HG03066 (cell line): Measurements from ENCODE around the gene PHYHD1.

Source experiments
- ATAC-seq: cut with Tn5 transposase; IDR thresholded peaks from one replicate; pipeline ENCODE4 v1.9.1; 2021; ENCODE audit warnings: low read depth; ENCODE audit not compliant: unreplicated experiment

The PHYHD1 gene

DNA sequence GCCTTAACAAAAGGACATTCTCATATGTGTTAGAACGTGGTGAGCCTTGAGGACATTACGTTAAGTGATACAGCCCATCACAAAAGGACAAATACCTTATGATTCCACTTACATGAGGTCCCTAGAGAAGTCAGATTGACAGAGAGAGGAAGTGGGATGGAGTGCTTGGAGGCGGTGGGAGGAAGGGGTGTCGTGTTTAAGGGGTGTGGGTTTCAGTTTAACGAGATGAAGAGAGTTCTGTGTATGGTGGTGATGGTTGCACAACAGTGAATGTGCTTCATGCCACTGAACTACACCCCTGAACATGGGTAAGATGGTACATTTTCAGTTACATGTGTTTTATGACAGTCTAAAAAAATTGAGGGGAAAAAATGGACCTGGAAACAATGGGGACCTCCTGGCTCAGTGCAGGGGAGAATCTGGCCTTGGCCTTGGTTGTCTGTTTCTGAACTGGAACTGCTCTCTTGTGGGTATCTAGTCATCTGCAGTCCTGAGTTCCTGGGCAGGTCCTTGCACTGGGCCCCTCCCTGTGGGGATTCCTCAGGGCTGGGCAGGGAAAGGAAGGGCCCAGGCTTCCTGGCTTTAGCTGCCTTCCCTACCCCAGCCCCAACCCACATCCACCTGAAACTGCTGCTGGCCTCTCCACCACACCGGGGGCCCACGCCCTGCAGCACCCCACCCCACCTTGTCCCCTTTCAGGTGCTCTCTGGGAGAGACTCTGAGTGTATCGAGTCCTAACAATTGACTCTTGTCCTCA, 21.0 kb upstream of the PHYHD1 start:
- ATAC-seq, result no peak

- ATAC-seq, result no peak
These were observed 19.4 kb upstream of the PHYHD1 start for GRCh38 chr9:128901379-128901778.

DNA sequence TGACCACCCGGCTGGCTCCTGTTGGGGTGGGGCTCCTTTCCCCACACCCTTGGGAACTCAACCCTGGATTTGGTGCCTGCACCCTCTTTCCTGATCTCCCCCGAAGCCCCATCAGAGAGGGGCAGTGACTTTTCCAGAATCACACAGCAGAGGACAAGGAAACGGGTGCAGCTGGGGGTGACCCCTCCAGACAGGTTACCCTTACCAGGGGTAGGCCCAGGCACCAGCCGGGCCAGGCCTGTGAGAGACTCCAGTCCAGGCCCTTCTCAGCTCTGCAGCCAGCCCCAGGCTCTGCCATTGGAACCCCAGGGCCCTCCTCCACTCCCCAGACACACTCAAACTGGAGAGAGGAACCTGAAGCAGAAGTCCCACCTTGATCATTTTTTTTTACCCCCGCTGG, 19.0 kb upstream of the PHYHD1 start:
- ATAC-seq, result no peak

DNA sequence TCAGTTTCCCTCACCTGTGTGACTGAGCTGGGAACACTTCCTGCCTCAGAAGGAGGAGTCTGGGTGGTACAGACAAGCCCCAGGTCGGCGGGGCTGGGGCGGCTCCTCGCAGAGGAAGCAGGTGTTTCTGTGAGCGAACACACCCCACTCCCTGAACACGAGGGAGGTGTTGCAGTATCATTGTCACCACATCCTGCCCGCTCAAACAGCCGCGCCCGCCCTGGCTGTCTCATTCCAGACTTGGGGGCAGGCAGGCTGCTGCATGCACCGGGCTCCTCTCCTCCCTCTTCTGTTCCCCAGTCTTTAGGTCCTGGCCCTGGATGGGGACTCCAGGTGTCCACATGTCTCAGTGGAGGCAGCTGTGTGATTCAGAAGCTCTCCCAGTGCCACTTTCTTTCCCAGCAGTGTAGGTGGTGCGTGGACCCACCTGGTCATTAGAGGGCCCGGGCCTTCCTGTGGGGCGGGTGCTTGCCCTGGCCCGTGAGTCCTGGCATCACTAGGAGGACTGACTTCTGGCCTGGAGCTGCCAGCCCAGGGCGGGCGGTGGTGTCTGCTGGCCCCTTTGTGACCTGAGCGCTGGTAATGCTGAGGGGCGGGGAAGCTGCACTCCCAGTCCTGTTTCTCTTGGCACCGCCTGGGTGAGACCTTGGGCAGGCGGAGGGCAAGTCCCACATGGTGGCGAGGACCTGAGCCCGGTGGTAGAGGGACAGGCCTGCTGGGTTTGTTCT, 18.3 kb upstream of the PHYHD1 start:
- ATAC-seq, result peak; percentile 82

DNA sequence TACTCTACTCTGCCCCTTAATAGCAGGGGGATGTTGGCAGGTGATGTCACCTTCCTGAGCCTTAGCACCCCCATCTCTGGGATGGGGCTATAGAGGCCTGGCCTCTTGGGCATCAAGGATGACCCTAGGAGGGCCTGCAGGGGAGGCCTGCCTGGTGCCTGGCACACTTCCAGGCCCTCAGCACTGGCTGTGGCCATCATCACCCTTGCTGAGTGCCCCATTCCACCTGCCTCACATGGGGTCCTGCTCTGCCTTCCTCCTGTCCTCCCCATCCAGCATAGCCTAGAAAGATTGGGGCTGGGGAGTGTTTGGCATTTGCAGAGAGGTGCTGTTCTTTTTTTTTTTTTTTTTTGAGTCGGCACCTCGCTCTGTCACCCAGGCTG, 17.7 kb upstream of the PHYHD1 start:
- no peak for ATAC-seq

GRCh38 chr9:128903871-128904620, 16.7 kb upstream of the PHYHD1 start:
- no peak for ATAC-seq

- ATAC-seq, result no peak
These were observed 14.8 kb upstream of the PHYHD1 start for GRCh38 chr9:128905964-128906363.

- no peak for ATAC-seq
These were observed 14.0 kb upstream of the PHYHD1 start for GRCh38 chr9:128906741-128907140.

- no peak for ATAC-seq
These were observed 12.4 kb upstream of the PHYHD1 start for GRCh38 chr9:128908372-128908771.

DNA sequence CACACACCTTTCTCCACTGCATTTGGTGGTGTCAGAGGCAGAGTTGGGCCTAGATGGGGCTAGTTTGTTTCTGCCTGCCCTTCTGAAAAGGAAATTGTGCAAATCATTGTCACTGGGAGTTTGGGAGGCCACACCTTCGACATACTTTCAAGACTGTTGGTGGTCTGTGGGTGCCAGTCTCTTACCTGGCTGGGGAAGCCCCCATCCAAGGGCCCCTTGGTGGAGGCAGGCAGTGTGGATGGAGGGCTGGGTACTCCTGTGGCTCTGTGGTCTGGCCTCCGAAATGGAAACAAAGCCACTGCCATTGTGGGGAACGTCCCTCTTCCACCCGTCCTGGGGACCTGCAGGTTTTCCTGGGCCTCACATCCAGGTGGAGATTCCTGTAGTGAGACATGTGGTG, 10.9 kb upstream of the PHYHD1 start:
- no peak for ATAC-seq

- ATAC-seq, result no peak
These were observed 9.9 kb upstream of the PHYHD1 start for GRCh38 chr9:128910906-128911305.

GRCh38 chr9:128911529-128912035, 9.2 kb upstream of the PHYHD1 start:
- ATAC-seq, result no peak

- no peak for ATAC-seq
These were observed 8.4 kb upstream of the PHYHD1 start for GRCh38 chr9:128912270-128912853.

DNA sequence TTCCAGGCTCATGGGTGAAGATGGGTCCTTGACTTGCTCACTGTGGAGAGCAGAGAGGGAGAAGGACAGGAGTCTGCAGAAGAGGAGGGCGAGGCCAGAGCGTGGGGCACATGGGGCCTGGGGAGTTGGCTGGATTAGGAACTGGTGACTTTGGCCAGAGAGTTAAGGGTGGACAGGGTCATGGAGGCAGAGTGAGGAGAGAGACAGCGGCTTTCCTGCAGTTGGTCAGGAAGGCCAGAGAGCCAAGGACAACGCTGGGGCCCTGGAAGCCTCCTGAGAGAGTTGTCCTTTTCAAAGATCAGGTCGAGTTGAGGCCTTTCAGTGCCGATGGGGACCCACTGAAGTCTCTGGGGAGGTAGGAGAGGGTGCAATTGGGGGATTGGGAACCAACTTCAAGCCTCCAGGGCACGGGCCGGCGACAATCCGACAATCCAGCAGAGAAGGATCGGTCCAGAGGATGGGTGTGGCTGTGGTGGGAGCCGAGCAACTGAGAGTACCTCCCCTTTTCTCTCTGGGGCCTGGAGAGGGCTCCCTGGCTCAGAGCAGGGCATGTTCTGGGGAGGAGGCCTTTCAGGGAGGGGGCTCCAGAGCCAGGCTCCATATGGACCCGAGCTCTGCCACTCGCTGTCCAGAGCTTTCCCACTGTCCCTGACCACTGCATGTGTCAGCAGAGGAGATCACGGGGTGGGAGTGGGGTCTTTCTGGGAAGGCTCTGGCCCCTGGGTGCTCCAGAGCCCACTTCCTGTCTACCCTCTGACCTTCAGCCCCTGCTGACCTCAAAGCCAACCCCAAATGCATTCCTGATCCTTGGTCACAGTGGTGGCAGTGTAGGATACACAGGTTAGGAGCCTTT, 7.5 kb upstream of the PHYHD1 start:
- no peak for ATAC-seq

- no peak for ATAC-seq
These were observed 6.6 kb upstream of the PHYHD1 start for GRCh38 chr9:128913995-128914772.

DNA sequence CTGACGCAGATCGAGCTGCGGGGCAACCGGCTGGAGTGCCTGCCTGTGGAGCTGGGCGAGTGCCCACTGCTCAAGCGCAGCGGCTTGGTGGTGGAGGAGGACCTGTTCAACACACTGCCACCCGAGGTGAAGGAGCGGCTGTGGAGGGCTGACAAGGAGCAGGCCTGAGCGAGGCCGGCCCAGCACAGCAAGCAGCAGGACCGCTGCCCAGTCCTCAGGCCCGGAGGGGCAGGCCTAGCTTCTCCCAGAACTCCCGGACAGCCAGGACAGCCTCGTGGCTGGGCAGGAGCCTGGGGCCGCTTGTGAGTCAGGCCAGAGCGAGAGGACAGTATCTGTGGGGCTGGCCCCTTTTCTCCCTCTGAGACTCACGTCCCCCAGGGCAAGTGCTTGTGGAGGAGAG, 4.6 kb upstream of the PHYHD1 start:
- no peak for ATAC-seq

DNA sequence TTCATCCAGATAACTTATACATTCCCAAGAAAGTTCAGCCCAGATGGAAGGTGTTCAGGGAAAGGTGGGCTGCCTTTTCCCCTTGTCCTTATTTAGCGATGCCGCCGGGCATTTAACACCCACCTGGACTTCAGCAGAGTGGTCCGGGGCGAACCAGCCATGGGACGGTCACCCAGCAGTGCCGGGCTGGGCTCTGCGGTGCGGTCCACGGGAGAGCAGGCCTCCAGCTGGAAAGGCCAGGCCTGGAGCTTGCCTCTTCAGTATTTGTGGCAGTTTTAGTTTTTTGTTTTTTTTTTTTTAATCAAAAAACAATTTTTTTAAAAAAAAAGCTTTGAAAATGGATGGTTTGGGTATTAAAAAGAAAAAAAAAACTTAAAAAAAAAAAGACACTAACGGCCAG, 4.0 kb upstream of the PHYHD1 start:
- ATAC-seq, result no peak

GRCh38 chr9:128917151-128917849, 3.5 kb upstream of the PHYHD1 start:
- ATAC-seq, result no peak

DNA sequence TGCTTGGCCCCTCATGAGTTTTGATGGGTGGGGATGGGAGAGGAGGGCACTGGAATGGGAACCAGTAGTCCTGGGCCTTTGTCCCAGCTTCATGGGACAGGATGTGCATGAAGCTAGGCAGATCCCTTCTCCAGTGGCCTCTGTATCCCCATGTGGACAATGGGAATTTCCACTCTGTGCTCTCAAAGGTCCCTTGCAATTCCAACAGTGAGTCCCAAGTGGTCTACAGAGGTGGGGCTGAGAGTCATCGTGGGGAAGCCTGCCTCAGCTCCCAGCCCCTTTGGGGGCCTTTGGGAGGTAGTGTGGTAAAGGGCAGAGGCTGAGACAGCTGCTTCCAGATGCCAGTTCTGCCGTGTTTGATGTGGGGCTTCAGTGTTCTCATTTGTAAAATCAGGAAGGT, 1.9 kb upstream of the PHYHD1 start:
- no peak for ATAC-seq
